CD14-positive monocyte (primary cell): ENCODE results near the gene DHRS3. TPM values are rescaled to one million over a fixed set of nuclear protein-coding genes. Genes with fewer than 3 reads are reported as not detected.

Experiments used
- DNase-seq, 3 donors: peaks; one replicate each; pipeline ENCODE4 v3.0.0-alpha.2; 2011 to 2022
- H2AFZ ChIP-seq: 2 replicates; pipeline ENCODE4 v1.6.0; 2012; ENCODE audit warnings: mild to moderate bottlenecking, low read depth, low read length, inconsistent platforms; ENCODE audit not compliant: insufficient read depth, poor library complexity, severe bottlenecking
- H3K27ac ChIP-seq, 2 donors: 1 replicate in 1 of 2; 2 replicates in 1 of 2; pipeline ENCODE4 v1.5.1; 2012 to 2013; ENCODE audit warnings: low read length in 2 of 2, control low read depth in 1 of 2, inconsistent platforms in 1 of 2, low read depth in 1 of 2, mild to moderate bottlenecking in 1 of 2
- H3K27me3 ChIP-seq, 2 donors: one replicate each; pipeline versions ENCODE4 v1.6.0 to v1.6.1; 2011 to 2013; ENCODE audit warnings: low read length in 2 of 2; ENCODE audit not compliant: control insufficient read depth in 2 of 2, insufficient read depth in 2 of 2
- H3K36me3 ChIP-seq, 2 donors: replicated peaks in 1 of 2; 1 replicate in 1 of 2; 2 replicates in 1 of 2; pipeline versions ENCODE4 v1.5.1 to v1.6.1; 2012 to 2013; ENCODE audit warnings: low read length in 2 of 2, control low read depth in 1 of 2, inconsistent platforms in 1 of 2, mild to moderate bottlenecking in 1 of 2; ENCODE audit not compliant: insufficient read depth in 2 of 2, control insufficient read depth in 1 of 2
- H3K4me1 ChIP-seq, 2 donors: 1 replicate in 1 of 2; 2 replicates in 1 of 2; pipeline versions ENCODE4 v1.5.1 to v1.6.1; 2012 to 2013; ENCODE audit warnings: low read length in 2 of 2, control low read depth in 1 of 2, inconsistent platforms in 1 of 2, mild to moderate bottlenecking in 1 of 2, moderate library complexity in 1 of 2; ENCODE audit not compliant: insufficient read depth in 2 of 2, control insufficient read depth in 1 of 2
- H3K4me2 ChIP-seq: replicated peaks from 2 replicates; pipeline ENCODE3; 2012; ENCODE audit warnings: low read length, moderate library complexity, mild to moderate bottlenecking; ENCODE audit not compliant: poor library complexity, severe bottlenecking; ENCODE audit errors: extremely low read depth
- H3K4me3 ChIP-seq, 3 experiments: fragments of 200-600 bp in 1 of 3; sonication (generic) in 1 of 3; replicated peaks in 1 of 3; 1 replicate in 2 of 3; 2 replicates in 1 of 3; pipeline ENCODE4 v1.5.1; 2011 to 2013; ENCODE audit warnings: low read length in 3 of 3, mild to moderate bottlenecking in 3 of 3, control low read depth in 2 of 3, low read depth in 2 of 3, inconsistent platforms in 1 of 3, moderate library complexity in 1 of 3
- H3K79me2 ChIP-seq: 2 replicates; pipeline ENCODE4 v1.6.0; 2012; ENCODE audit warnings: mild to moderate bottlenecking, control low read depth, inconsistent platforms, low read length, moderate library complexity; ENCODE audit not compliant: insufficient read depth
- H3K9ac ChIP-seq: 2 replicates; pipeline ENCODE4 v1.6.0; 2017; ENCODE audit warnings: low read length, mild to moderate bottlenecking; ENCODE audit not compliant: insufficient read depth, poor library complexity, severe bottlenecking
- H3K9me3 ChIP-seq, 2 donors: replicated peaks in 1 of 2; 1 replicate in 1 of 2; 2 replicates in 1 of 2; pipeline versions ENCODE4 v1.5.1 to v1.6.1; 2012 to 2013; ENCODE audit warnings: low read length in 2 of 2, control low read depth in 1 of 2; ENCODE audit not compliant: control insufficient read depth in 1 of 2, insufficient read depth in 1 of 2
- H4K20me1 ChIP-seq: 2 replicates; pipeline ENCODE4 v1.6.0; 2012; ENCODE audit warnings: mild to moderate bottlenecking, low read length, control low read depth, moderate library complexity; ENCODE audit not compliant: insufficient read depth
- H3K27ac Mint-ChIP-seq, 7 donors: one replicate each; pipeline ENCODE4 v1.8.0; 2020; ENCODE audit warnings: mild to moderate bottlenecking in 7 of 7, mixed read lengths in 7 of 7, moderate library complexity in 6 of 7, inconsistent platforms in 2 of 7
- H3K27me3 Mint-ChIP-seq, 3 donors: one replicate each; pipeline ENCODE4 v1.8.0; 2021 to 2022; ENCODE audit warnings: low read depth in 3 of 3, mild to moderate bottlenecking in 3 of 3, mixed read lengths in 3 of 3, moderate library complexity in 3 of 3, inconsistent platforms in 1 of 3
- H3K36me3 Mint-ChIP-seq, 2 donors: one replicate each; pipeline ENCODE4 v1.8.0; 2020; ENCODE audit warnings: mixed read lengths in 2 of 2, inconsistent platforms in 1 of 2, mild to moderate bottlenecking in 1 of 2
- H3K4me1 Mint-ChIP-seq: one replicate; pipeline ENCODE4 v1.8.0; 2020; ENCODE audit warnings: mild to moderate bottlenecking, mixed read lengths
- H3K4me3 Mint-ChIP-seq, 2 donors: one replicate each; pipeline ENCODE4 v1.8.0; 2020; ENCODE audit warnings: mild to moderate bottlenecking in 2 of 2, mixed read lengths in 2 of 2, moderate library complexity in 1 of 2
- H3K9me3 Mint-ChIP-seq, 7 donors: one replicate each; pipeline ENCODE4 v1.8.0; 2020 to 2022; ENCODE audit warnings: mixed read lengths in 7 of 7, mild to moderate bottlenecking in 6 of 7, moderate library complexity in 6 of 7, inconsistent platforms in 2 of 7
- CTCF ChIP-seq: fragments of 200-600 bp; IDR thresholded peaks from one replicate; pipeline ENCODE4 v1.8.0; 2022; ENCODE audit warnings: antibody characterized with exemption, mild to moderate bottlenecking
- WGBS: methylation state at CpG from one replicate; pipeline ENCODE4 v1.1.5; 2013; ENCODE audit warnings: missing lambda C conversion rate; ENCODE audit not compliant: insufficient coverage; 5-methylcytosine and 5-hydroxymethylcytosine counted together
- intact Hi-C, 2 donors: fragments of 100-400 bp; cut with micrococcal nuclease; formaldehyde crosslinking; loops; one replicate each; pipeline versions ENCODE4 v1.15.0 to v1.15.1; 2023
- polyA plus RNA-seq, 3 donors: library from polyadenylated mRNA; depleted of rRNA in 1 of 3; unstranded in 2 of 3; stranded (reverse) in 1 of 3; fragments of 300-500 nt in 2 of 3; fragments of >200 nt in 1 of 3; fragmentation: Illumina TruSeq in 2 of 3; gene quantifications; 1 replicate in 2 of 3; 2 replicates in 1 of 3; pipeline ENCODE4 v1.2.3, GENCODE V29; 2012 to 2021

Gene DHRS3
- polyA plus RNA-seq, 3 donors = 0.23 to 0.59 (median 0.29) TPM

- H3K36me3 ChIP-seq = no peaks in the 10 kb centered on the region
- no peak overlapping the region for H3K4me3 ChIP-seq
- no peak for DNase-seq
- peaks cover 16 to 17% of the 10 kb centered on the region in 2 donors for H3K4me1 ChIP-seq
- H4K20me1 ChIP-seq = no peaks in the 10 kb centered on the region
- no peak for TF ChIP-seq CTCF
- H3K79me2 ChIP-seq = no peaks in the 10 kb centered on the region
- H3K4me1 Mint-ChIP-seq = peaks cover 19% of the 10 kb centered on the region
- no peaks in the 10 kb centered on the region for H3K9me3 ChIP-seq
- H3K4me2 ChIP-seq = no peak overlapping the region
- H3K27me3 Mint-ChIP-seq = peaks cover 19 to 31% (median 25%) of the 10 kb centered on the region in 3 donors
- peaks cover 0 to 7% (median 2%) of the 10 kb centered on the region in 7 donors for H3K9me3 Mint-ChIP-seq
- no peak overlapping the region for H3K9ac ChIP-seq
- H3K27ac Mint-ChIP-seq = no peak overlapping the region
- WGBS = 92% methylated on average over 14 of the region's 19 CpGs
- no peak overlapping the region for H2AFZ ChIP-seq
- intact Hi-C loops = no loop called here
- peaks cover 4 to 16% of the 10 kb centered on the region in 2 donors for H3K36me3 Mint-ChIP-seq
- no peak overlapping the region for H3K27ac ChIP-seq
- peaks cover 2 to 14% of the 10 kb centered on the region in 2 donors for H3K27me3 ChIP-seq
- no peak overlapping the region for H3K4me3 Mint-ChIP-seq
Measured at GRCh38 chr1:12591267-12591938, 26.6 kb downstream of the DHRS3 start.

- H3K79me2 ChIP-seq = no peaks in the 10 kb centered on the region
- no peak overlapping the region for H3K4me2 ChIP-seq
- H2AFZ ChIP-seq = no peak overlapping the region
- H3K4me3 ChIP-seq = no peak overlapping the region
- H3K4me1 ChIP-seq = no peaks in the 10 kb centered on the region
- TF ChIP-seq CTCF = no peak
- H3K27me3 Mint-ChIP-seq = peaks cover 4 to 12% (median 7%) of the 10 kb centered on the region in 3 donors
- no peak overlapping the region for H3K9ac ChIP-seq
- no peaks in the 10 kb centered on the region for H3K27me3 ChIP-seq
- H3K27ac ChIP-seq = no peak overlapping the region
- DNase-seq = no peak
- H4K20me1 ChIP-seq = no peaks in the 10 kb centered on the region
- H3K9me3 Mint-ChIP-seq = peaks cover 0 to 6% (median under 1%) of the 10 kb centered on the region in 7 donors
- intact Hi-C loops = loop anchor here in 1 of 2 donors (5.0 kb wide), 1 partner anchor 39 kb away; no protein-coding TSS in a partner anchor
- H3K9me3 ChIP-seq = no peaks in the 10 kb centered on the region
- H3K36me3 Mint-ChIP-seq = peaks cover 0 to 4% of the 10 kb centered on the region in 2 donors
- no peaks in the 10 kb centered on the region for H3K36me3 ChIP-seq
- WGBS = 95% methylated on average over 5 of the region's 8 CpGs
- no peak overlapping the region for H3K4me3 Mint-ChIP-seq
- peaks cover 3% of the 10 kb centered on the region for H3K4me1 Mint-ChIP-seq
- no peak overlapping the region for H3K27ac Mint-ChIP-seq
Measured at GRCh38 chr1:12588695-12589094, 29.3 kb downstream of the DHRS3 start.
